Gastroesophageal sphincter (tissue), 4 donors: ENCODE results near the gene A3GALT2. TPM values are rescaled to one million over a fixed set of nuclear protein-coding genes. Genes with fewer than 3 reads are reported as not detected.
A peak's percentile ranks its signal among the peaks of the same experiment; 100 is the strongest.

ENCODE experiments used
- ATAC-seq: fragments of 150-250 bp; one replicate; pipeline ENCODE4 v1.9.1; 2016; ENCODE audit warnings: mild to moderate bottlenecking, moderate library complexity
- H3K27ac ChIP-seq, 4 donors: fragments of 200-600 bp; sonication (generic) in 3 of 4; 1 replicate in 3 of 4; 2 replicates in 1 of 4; pipeline ENCODE4 v1.5.1; 2016 to 2019
- H3K27me3 ChIP-seq: fragments of 200-600 bp; sonication (generic); one replicate; pipeline ENCODE4 v1.5.1; 2019
- H3K36me3 ChIP-seq, 2 donors: fragments of 200-600 bp; sonication (generic); one replicate each; pipeline ENCODE4 v1.5.1; 2019; ENCODE audit warnings: control low read depth in 1 of 2
- H3K4me1 ChIP-seq, 3 donors: fragments of 200-600 bp; sonication (generic); 1 replicate in 2 of 3; 2 replicates in 1 of 3; pipeline ENCODE4 v1.5.1; 2016 to 2019; ENCODE audit warnings: control low read depth in 2 of 3
- H3K4me3 ChIP-seq, 2 donors: fragments of 200-600 bp; sonication (generic); one replicate each; pipeline ENCODE4 v1.5.1; 2019; ENCODE audit warnings: mild to moderate bottlenecking in 1 of 2, moderate library complexity in 1 of 2
- H3K9me3 ChIP-seq, 3 donors: fragments of 200-600 bp; sonication (generic); one replicate each; pipeline ENCODE4 v1.5.1; 2017 to 2019; ENCODE audit warnings: control low read depth in 2 of 3
- CTCF ChIP-seq, 4 experiments: fragments of 200-600 bp in 2 of 4; fragments of 450-650 bp in 2 of 4; sonication (generic) in 1 of 4; IDR thresholded peaks; one replicate each; pipeline ENCODE4 v1.5.1; 2017 to 2019; ENCODE audit warnings: antibody characterized with exemption in 4 of 4, mild to moderate bottlenecking in 2 of 4, moderate library complexity in 2 of 4
- EP300 ChIP-seq: sonication (generic); formaldehyde crosslinking; IDR thresholded peaks from one replicate; pipeline ENCODE4 v1.6.1; 2017; ENCODE audit warnings: antibody characterized with exemption, mild to moderate bottlenecking
- POLR2A ChIP-seq, 2 donors: fragments of 450-650 bp; IDR thresholded peaks; one replicate each; pipeline ENCODE4 v1.6.1; 2017; ENCODE audit warnings: antibody characterized with exemption in 2 of 2, mild to moderate bottlenecking in 2 of 2, moderate library complexity in 1 of 2
- POLR2AphosphoS5 ChIP-seq: sonication (generic); formaldehyde crosslinking; IDR thresholded peaks from one replicate; pipeline ENCODE4 v1.6.1; 2017; ENCODE audit warnings: antibody characterized with exemption
- WGBS, 2 donors: methylation state at CpG; one replicate each; pipeline ENCODE4 v1.1.5; 2018; ENCODE audit warnings: low coverage in 1 of 2; 5-methylcytosine and 5-hydroxymethylcytosine counted together
- total RNA-seq, 4 donors: library from RNA; depleted of rRNA; stranded (reverse); fragments of >200 nt; gene quantifications; one replicate each; pipeline ENCODE4 v1.1.0, GENCODE V29; 2016

The A3GALT2 gene
- total RNA-seq, 4 donors from 2014 or later = 0.67 TPM; not detected in 3

- Histone ChIP-seq H3K9me3 (no peaks in the 10 kb centered on the region), H3K36me3 (peaks cover 0 to 24% of the 10 kb centered on the region in 2 donors), H3K27me3 (no peaks in the 10 kb centered on the region), H3K4me3 (no peak overlapping the region), H3K4me1 (peaks cover 0 to 87% (median 33%) of the 10 kb centered on the region in 3 donors), H3K27ac (peak overlapping the region in 3 of 4 donors; percentile 62 to 70 (median 63))
- TF ChIP-seq POLR2A (IDR thresholded peaks at IDR 0.05) = no peak
- TF ChIP-seq POLR2AphosphoS5 = no peak
- no peak for TF ChIP-seq CTCF (IDR thresholded peaks at IDR 0.05)
- TF ChIP-seq EP300 = no peak
- ATAC-seq = no peak
- WGBS, 2 donors = 70 to 86% methylated on average over 5 of the region's 5 CpGs
These were observed 53.3 kb downstream of the A3GALT2 start for GRCh38 chr1:33267468-33268205.

- WGBS, 2 donors = 87% methylated on average over 3 of the region's 6 CpGs; no CpG with 5 or more reads in 1 of the 2 donors
- no peaks in the 10 kb centered on the region for H3K9me3 ChIP-seq
- no peaks in the 10 kb centered on the region for H3K27me3 ChIP-seq
- H3K4me1 ChIP-seq = peaks cover 0 to 85% (median 33%) of the 10 kb centered on the region in 3 donors
- peaks cover 0 to 24% of the 10 kb centered on the region in 2 donors for H3K36me3 ChIP-seq
- no peak for ATAC-seq
- H3K27ac ChIP-seq = no peak overlapping the region
- no peak for TF ChIP-seq POLR2AphosphoS5
- TF ChIP-seq EP300 = no peak
- TF ChIP-seq CTCF (IDR thresholded peaks at IDR 0.05) = no peak
- no peak overlapping the region for H3K4me3 ChIP-seq
These were observed 54.1 kb downstream of the A3GALT2 start for GRCh38 chr1:33266766-33267165.

- H3K27ac ChIP-seq = no peak overlapping the region
- H3K36me3 ChIP-seq = peaks cover 0 to 20% of the 10 kb centered on the region in 2 donors
- no peak overlapping the region for H3K4me3 ChIP-seq
- peaks cover 0 to 87% (median 30%) of the 10 kb centered on the region in 3 donors for H3K4me1 ChIP-seq
- H3K27me3 ChIP-seq = no peaks in the 10 kb centered on the region
- WGBS, 2 donors = 68 to 81% methylated on average over 5 to 8 of the region's 10 CpGs
- H3K9me3 ChIP-seq = no peaks in the 10 kb centered on the region
- no peak for ATAC-seq
- no peak for TF ChIP-seq POLR2AphosphoS5
- no peak for TF ChIP-seq EP300
- no peak for TF ChIP-seq POLR2A (IDR thresholded peaks at IDR 0.05)
- no peak for TF ChIP-seq CTCF (IDR thresholded peaks at IDR 0.05)
These were observed 54.9 kb downstream of the A3GALT2 start for GRCh38 chr1:33265780-33266605.

GRCh38 chr1:33263890-33264504 is 56.9 kb downstream of the A3GALT2 start:
- WGBS, 2 donors = 83% methylated on average over 2 to 3 of the region's 5 CpGs
- H3K27ac ChIP-seq = no peak overlapping the region
- H3K27me3 ChIP-seq = no peaks in the 10 kb centered on the region
- H3K9me3 ChIP-seq = no peaks in the 10 kb centered on the region
- no peak for ATAC-seq
- H3K4me1 ChIP-seq = peaks cover 0 to 87% (median 35%) of the 10 kb centered on the region in 3 donors
- TF ChIP-seq POLR2AphosphoS5 (no peak), CTCF (IDR thresholded peaks at IDR 0.05) (no peak)
- peaks cover 0 to 8% of the 10 kb centered on the region in 2 donors for H3K36me3 ChIP-seq
- no peak overlapping the region for H3K4me3 ChIP-seq
